Caco-2 (cell line): ENCODE data around the gene TEX36. TPM values are rescaled to one million over a fixed set of nuclear protein-coding genes. Genes with fewer than 3 reads are reported as not detected.

Experiments used
- BruUV-seq: library from RNA; stranded (reverse); fragments of 400-500 nt; replicated peaks from 2 replicates; lab custom pipeline; 2021; lab: Mats Ljungman, UMichigan
- CTCF ChIA-PET: fragments of 300-600 bp; sonication (Branson Sonifier 250); formaldehyde crosslinking; loops from one replicate; lab custom pipeline; 2022; ENCODE audit warnings: antibody characterized with exemption; lab: Charles Lee
- POLR2A ChIA-PET: fragments of 300-600 bp; sonication (Branson Sonifier 250); formaldehyde crosslinking; loops from one replicate; lab custom pipeline; 2022; ENCODE audit warnings: antibody characterized with exemption; lab: Charles Lee
- DNase-seq, 2 experiments: peaks; one replicate each; pipeline versions ENCODE4 v3.0.0 to v3.0.0-alpha.2; 2020 to 2022
- H3K27me3 ChIP-seq: replicated peaks from 2 replicates; pipeline ENCODE4 v1.6.0; 2011; ENCODE audit warnings: low read length; ENCODE audit not compliant: control insufficient read depth, insufficient read depth
- H3K36me3 ChIP-seq: 2 replicates; pipeline ENCODE4 v1.5.1; 2011; ENCODE audit warnings: low read length; ENCODE audit not compliant: control insufficient read depth, insufficient read depth
- H3K4me1 ChIP-seq: fragments of 250-450 bp; sonication (Bioruptor Pico); 2 replicates; pipeline ENCODE4 v1.5.1; 2020; ENCODE audit warnings: mild to moderate bottlenecking
- H3K4me3 ChIP-seq: 2 replicates; pipeline ENCODE4 v1.5.1; 2011; ENCODE audit warnings: low read depth, mild to moderate bottlenecking, control low read depth, low read length
- H3K9me3 ChIP-seq: fragments of 250-450 bp; sonication (Bioruptor Pico); 2 replicates; pipeline ENCODE4 v1.5.1; 2020; ENCODE audit warnings: mild to moderate bottlenecking, moderate library complexity
- H3K27ac Mint-ChIP-seq: one replicate; pipeline ENCODE4 v1.8.0; 2022; ENCODE audit warnings: mixed read lengths; ENCODE audit not compliant: unreplicated experiment
- H3K27me3 Mint-ChIP-seq: one replicate; pipeline ENCODE4 v1.8.0; 2022; ENCODE audit warnings: mixed read lengths; ENCODE audit not compliant: insufficient read depth, unreplicated experiment
- H3K36me3 Mint-ChIP-seq: one replicate; pipeline ENCODE4 v1.8.0; 2022; ENCODE audit warnings: mild to moderate bottlenecking, mixed read lengths; ENCODE audit not compliant: insufficient read depth, unreplicated experiment
- H3K4me1 Mint-ChIP-seq: one replicate; pipeline ENCODE4 v1.8.0; 2022; ENCODE audit warnings: low read depth, mixed read lengths; ENCODE audit not compliant: unreplicated experiment
- H3K4me3 Mint-ChIP-seq: one replicate; pipeline ENCODE4 v1.8.0; 2022; ENCODE audit warnings: mild to moderate bottlenecking, moderate library complexity, mixed read lengths; ENCODE audit not compliant: unreplicated experiment
- H3K9me3 Mint-ChIP-seq: one replicate; pipeline ENCODE4 v1.8.0; 2022; ENCODE audit warnings: mixed read lengths; ENCODE audit not compliant: unreplicated experiment
- CTCF ChIP-seq, 2 experiments: fragments of 200-600 bp in 1 of 2; IDR thresholded peaks; 1 replicate in 1 of 2; 2 replicates in 1 of 2; pipeline versions ENCODE4 v1.5.1 to v1.8.0; 2011 to 2022; ENCODE audit warnings: antibody characterized with exemption in 1 of 2, control low read depth in 1 of 2, inconsistent platforms in 1 of 2, low read depth in 1 of 2, low read length in 1 of 2, mild to moderate bottlenecking in 1 of 2, moderate library complexity in 1 of 2; ENCODE audit not compliant: insufficient read depth in 1 of 2, severe bottlenecking in 1 of 2, unreplicated experiment in 1 of 2
- intact Hi-C: fragments of 100-400 bp; cut with micrococcal nuclease; formaldehyde crosslinking; loops from one replicate; pipeline ENCODE4 v1.10.0; 2022; ENCODE audit not compliant: unreplicated experiment
- total RNA-seq: library from RNA; stranded (reverse); gene quantifications from 2 replicates; pipeline ENCODE4 v1.2.3, GENCODE V29; 2022

Gene TEX36
- total RNA-seq, 1 experiment from 2014 or later = not detected

DNA sequence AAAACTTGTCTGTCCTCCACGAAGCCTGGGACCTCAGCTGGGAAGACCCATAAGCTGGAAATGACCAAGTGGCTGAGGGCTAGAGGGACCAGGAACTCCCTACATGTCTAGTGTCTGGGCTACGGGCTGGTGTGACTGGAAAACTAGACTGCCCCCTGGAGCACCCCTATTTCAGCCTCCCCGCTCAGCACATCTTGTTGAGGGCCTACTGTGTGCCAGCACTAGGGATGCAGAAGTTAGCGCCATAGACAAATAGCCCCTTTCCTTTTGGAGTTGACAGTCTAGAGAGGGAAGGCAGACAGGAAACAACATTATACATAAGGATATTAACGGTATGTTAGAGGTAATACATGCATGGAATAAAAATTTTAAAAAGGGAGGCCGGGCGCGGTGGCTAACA lies 74.5 kb downstream of the TEX36 start:
- peaks cover 26% of the 10 kb centered on the region for H3K27me3 Mint-ChIP-seq
- no peak overlapping the region for H3K27ac Mint-ChIP-seq
- DNase-seq = no peak
- TF ChIP-seq CTCF (IDR thresholded peaks at IDR 0.05; ENCODE audit: insufficient read depth in 1 of 2, low read depth in 1 of 2, low read length in 1 of 2, severe bottlenecking in 1 of 2, unreplicated experiment in 1 of 2) = no peak
- no TSS peak for BruUV-seq
- no peak overlapping the region for H3K4me3 Mint-ChIP-seq
- intact Hi-C loops = no loop called here
- no peaks in the 10 kb centered on the region for H3K9me3 Mint-ChIP-seq
- H3K36me3 Mint-ChIP-seq = no peaks in the 10 kb centered on the region
- Histone ChIP-seq H3K9me3 (no peaks in the 10 kb centered on the region), H3K36me3 (no peaks in the 10 kb centered on the region), H3K27me3 (no peaks in the 10 kb centered on the region), H3K4me3 (no peak overlapping the region), H3K4me1 (no peaks in the 10 kb centered on the region)
- no peaks in the 10 kb centered on the region for H3K4me1 Mint-ChIP-seq
- ChIA-PET CTCF (no interaction called here), POLR2A (no interaction called here)

DNA sequence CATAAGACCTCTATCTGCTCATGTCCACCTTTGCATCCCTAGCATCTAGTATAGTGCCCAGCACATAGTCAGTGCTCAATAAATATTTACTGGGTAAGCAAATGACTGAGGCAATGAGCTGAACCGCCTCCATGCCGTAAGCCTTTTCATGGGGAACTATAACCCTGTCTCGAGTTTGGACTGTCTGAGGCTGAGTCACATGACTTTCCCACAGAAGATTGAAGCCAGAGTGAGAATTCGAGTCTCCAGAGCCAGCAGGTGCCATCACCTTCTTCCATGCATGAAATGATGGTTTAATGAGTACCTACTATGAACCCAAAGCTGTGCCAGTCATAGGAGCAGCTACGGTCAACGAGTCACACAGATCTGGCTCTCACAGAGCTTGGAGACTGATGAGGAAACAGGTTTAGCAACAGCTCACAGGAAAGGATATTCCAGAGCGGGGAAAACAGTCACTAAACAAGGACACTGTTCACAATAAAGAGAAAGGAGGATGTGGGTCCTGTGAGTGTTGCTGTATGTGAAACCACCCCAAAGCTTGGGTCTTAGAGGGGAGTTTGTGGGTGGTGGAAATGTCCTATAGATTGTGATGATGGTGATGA lies 75.2 kb downstream of the TEX36 start:
- ChIA-PET CTCF (no interaction called here), POLR2A (no interaction called here)
- Mint-ChIP-seq H3K36me3 (no peaks in the 10 kb centered on the region), H3K4me1 (no peaks in the 10 kb centered on the region), H3K9me3 (no peaks in the 10 kb centered on the region), H3K27ac (no peak overlapping the region), H3K4me3 (no peak overlapping the region), H3K27me3 (peaks cover 26% of the 10 kb centered on the region)
- DNase-seq = no peak
- H3K4me1 ChIP-seq = no peaks in the 10 kb centered on the region
- H3K36me3 ChIP-seq = no peaks in the 10 kb centered on the region
- no peak overlapping the region for H3K4me3 ChIP-seq
- intact Hi-C loops = no loop called here
- no peaks in the 10 kb centered on the region for H3K27me3 ChIP-seq
- BruUV-seq = no TSS peak
- no peaks in the 10 kb centered on the region for H3K9me3 ChIP-seq
- no peak for TF ChIP-seq CTCF (IDR thresholded peaks at IDR 0.05; ENCODE audit: insufficient read depth in 1 of 2, low read depth in 1 of 2, low read length in 1 of 2, severe bottlenecking in 1 of 2, unreplicated experiment in 1 of 2)

GRCh38 chr10:125606414-125607010 lies 76.5 kb downstream of the TEX36 start:
- no peak for DNase-seq
- ChIA-PET CTCF (no interaction called here), POLR2A (no interaction called here)
- H3K4me1 Mint-ChIP-seq = no peaks in the 10 kb centered on the region
- no TSS peak for BruUV-seq
- intact Hi-C loops = no loop called here
- no peaks in the 10 kb centered on the region for H3K36me3 Mint-ChIP-seq
- peaks cover 22% of the 10 kb centered on the region for H3K27me3 Mint-ChIP-seq
- TF ChIP-seq CTCF (IDR thresholded peaks at IDR 0.05; ENCODE audit: insufficient read depth in 1 of 2, low read depth in 1 of 2, low read length in 1 of 2, severe bottlenecking in 1 of 2, unreplicated experiment in 1 of 2) = no peak
- H3K4me3 ChIP-seq = no peak overlapping the region
- no peaks in the 10 kb centered on the region for H3K36me3 ChIP-seq
- H3K27me3 ChIP-seq = no peaks in the 10 kb centered on the region
- H3K9me3 Mint-ChIP-seq = no peaks in the 10 kb centered on the region
- no peak overlapping the region for H3K4me3 Mint-ChIP-seq
- H3K27ac Mint-ChIP-seq = no peak overlapping the region
- no peaks in the 10 kb centered on the region for H3K9me3 ChIP-seq
- H3K4me1 ChIP-seq = no peaks in the 10 kb centered on the region

Other genes with a start within 250 kb of the TEX36 start
- 40.9 and 43.2 TPM in 2 replicates for gene EDRF1, start 36.5 kb upstream of the TEX36 start, total RNA-seq
- not detected in 2 replicates for gene MMP21, start 92.7 kb upstream of the TEX36 start, total RNA-seq
- 53.2 and 53.4 TPM in 2 replicates for gene UROS, start 140.1 kb upstream of the TEX36 start, total RNA-seq
- gene BCCIP, start 140.4 kb upstream of the TEX36 start, total RNA-seq = 87.3 and 91.2 TPM in 2 replicates
- gene DHX32, start 198.1 kb upstream of the TEX36 start, total RNA-seq = 24.8 and 25.0 TPM in 2 replicates
- gene FANK1, start 213.4 kb upstream of the TEX36 start, total RNA-seq = 0.49 and 0.73 TPM in 2 replicates